Stimulated activated naive CD8-positive, alpha-beta T cell treated with anti-CD3 and anti-CD28 coated beads, Interleukin-15, Interleukin-2, amounts not matched to agents 100 U/mL and 50 U/mL, for 24 hours (primary cell): ENCODE data around the gene HTRA3.

Experiments
- ATAC-seq: fragments of 150-1000 bp; cut with Tn5 transposase; one replicate; pipeline ENCODE4 v1.10.0; 2021
- DNase-seq: peaks from one replicate; pipeline ENCODE4 v3.0.0; 2021

Gene HTRA3

GRCh38 chr4:8247047-8247930 lies 22.3 kb upstream of the HTRA3 start:
- no peak for DNase-seq
- no peak for ATAC-seq

- no peak for DNase-seq
- ATAC-seq: no peak
Measured at GRCh38 chr4:8248091-8248490, 21.5 kb upstream of the HTRA3 start.

- DNase-seq (no peak), ATAC-seq (no peak)
Measured at GRCh38 chr4:8250227-8250626, 19.3 kb upstream of the HTRA3 start.

GRCh38 chr4:8250637-8251036 lies 18.9 kb upstream of the HTRA3 start:
- ATAC-seq: no peak

GRCh38 chr4:8251110-8251883 lies 18.3 kb upstream of the HTRA3 start:
- DNase-seq: no peak
- no peak for ATAC-seq

More at GRCh38 chr4:8250637-8251036, 18.9 kb upstream of the HTRA3 start:
- DNase-seq: no peak

GRCh38 chr4:8252301-8253173 lies 17.0 kb upstream of the HTRA3 start:
- DNase-seq (no peak), ATAC-seq (no peak)

- DNase-seq (no peak), ATAC-seq (no peak)
Measured at GRCh38 chr4:8254076-8254475, 15.5 kb upstream of the HTRA3 start.

- ATAC-seq (no peak), DNase-seq (no peak)
Measured at GRCh38 chr4:8255698-8256441, 13.7 kb upstream of the HTRA3 start.

- ATAC-seq: no peak
- DNase-seq: no peak
Measured at GRCh38 chr4:8257854-8258253, 11.7 kb upstream of the HTRA3 start.

- no peak for DNase-seq
- no peak for ATAC-seq
Measured at GRCh38 chr4:8258552-8259212, 10.9 kb upstream of the HTRA3 start.

GRCh38 chr4:8259743-8260430 lies 9.7 kb upstream of the HTRA3 start:
- ATAC-seq (no peak), DNase-seq (no peak)

- DNase-seq: no peak
- ATAC-seq: no peak
Measured at GRCh38 chr4:8260656-8261111, 8.9 kb upstream of the HTRA3 start.

GRCh38 chr4:8261851-8262535 lies 7.6 kb upstream of the HTRA3 start:
- no peak for ATAC-seq
- DNase-seq: no peak

- no peak for ATAC-seq
- DNase-seq: no peak
Measured at GRCh38 chr4:8262637-8263322, 6.8 kb upstream of the HTRA3 start.

- DNase-seq (no peak), ATAC-seq (no peak)
Measured at GRCh38 chr4:8263397-8263796, 6.2 kb upstream of the HTRA3 start.

- DNase-seq: no peak
- no peak for ATAC-seq
Measured at GRCh38 chr4:8264106-8264505, 5.4 kb upstream of the HTRA3 start.

- DNase-seq (no peak), ATAC-seq (no peak)
Measured at GRCh38 chr4:8265171-8265929, 4.2 kb upstream of the HTRA3 start.

GRCh38 chr4:8266088-8266487 lies 3.5 kb upstream of the HTRA3 start:
- DNase-seq (no peak), ATAC-seq (no peak)
